Activated CD8-positive, alpha-beta T cell treated with anti-CD3 and anti-CD28 coated beads for 36 hours (primary cell): ENCODE results near the gene TNPO2. TPM values are rescaled to one million over a fixed set of nuclear protein-coding genes. Genes with fewer than 3 reads are reported as not detected.
"Not testable (repeated sequence)": the region's sequence is repeated elsewhere in the genome, so short reads cannot be mapped to it uniquely, and the experiment has no call there.

ENCODE experiments used
- ATAC-seq: fragments of 200-7000 bp; cut with Tn5 transposase; one replicate; pipeline ENCODE4 v1.10.0; 2021; ENCODE audit warnings: mild to moderate bottlenecking, moderate library complexity
- CTCF ChIA-PET: fragments of 350-600 bp; sonication (Branson Sonifier 250); formaldehyde crosslinking; loops from one replicate; lab custom pipeline; 2021; ENCODE audit warnings: antibody characterized with exemption; lab: Charles Lee
- POLR2A ChIA-PET: fragments of 350-600 bp; sonication (Branson Sonifier 250); formaldehyde crosslinking; loops from one replicate; lab custom pipeline; 2021; ENCODE audit warnings: antibody characterized with exemption; lab: Charles Lee
- DNase-seq: peaks from one replicate; pipeline ENCODE4 v3.0.0-alpha.2; 2020
- H3K27ac Mint-ChIP-seq: one replicate; pipeline ENCODE4 v1.8.0; 2021; ENCODE audit warnings: mild to moderate bottlenecking, mixed read lengths
- H3K27me3 Mint-ChIP-seq: one replicate; pipeline ENCODE4 v1.8.0; 2021; ENCODE audit warnings: mixed read lengths
- H3K36me3 Mint-ChIP-seq: one replicate; pipeline ENCODE4 v1.8.0; 2021; ENCODE audit warnings: low read depth, mixed read lengths
- H3K4me1 Mint-ChIP-seq: one replicate; pipeline ENCODE4 v1.8.0; 2021; ENCODE audit warnings: low read depth, mixed read lengths
- H3K4me3 Mint-ChIP-seq: one replicate; pipeline ENCODE4 v1.8.0; 2021; ENCODE audit warnings: mild to moderate bottlenecking, moderate library complexity, mixed read lengths
- H3K9me3 Mint-ChIP-seq: one replicate; pipeline ENCODE4 v1.8.0; 2021; ENCODE audit warnings: mixed read lengths
- CTCF ChIP-seq: fragments of 200-600 bp; IDR thresholded peaks from one replicate; pipeline ENCODE4 v1.8.0; 2022; ENCODE audit warnings: antibody characterized with exemption, mild to moderate bottlenecking
- intact Hi-C: fragments of 100-400 bp; cut with micrococcal nuclease; formaldehyde crosslinking; loops from one replicate; pipeline ENCODE4 v1.10.0; 2022
- total RNA-seq, 2 experiments: library from RNA; stranded (reverse); gene quantifications; one replicate each; pipeline ENCODE4 v1.2.3, GENCODE V29; 2021

The TNPO2 gene
- total RNA-seq, 2 experiments from 2014 or later = 90.7 to 94.5 TPM

GRCh38 chr19:12705169-12705568 is 18.6 kb downstream of the TNPO2 start:
- CTCF ChIA-PET = no interaction called here
- POLR2A ChIA-PET = interaction anchor here (1.0 to 1.6 kb wide), 2 partner anchors 12 to 19 kb away, joined by 3 to 5 read pairs; no protein-coding TSS in a partner anchor
- H3K36me3 Mint-ChIP-seq = peaks cover 55% of the 10 kb centered on the region

GRCh38 chr19:12703046-12703445 is 20.7 kb downstream of the TNPO2 start:
- no peak for TF ChIP-seq CTCF
- no peaks in the 10 kb centered on the region for H3K9me3 Mint-ChIP-seq
- no peaks in the 10 kb centered on the region for H3K27me3 Mint-ChIP-seq
- H3K27ac Mint-ChIP-seq = peak overlapping the region; percentile 37
- DNase-seq = peak; percentile 69
- H3K4me1 Mint-ChIP-seq = peaks cover 4% of the 10 kb centered on the region
- peaks cover 53% of the 10 kb centered on the region for H3K36me3 Mint-ChIP-seq
- intact Hi-C loops = no loop called here
- no peak overlapping the region for H3K4me3 Mint-ChIP-seq
- POLR2A ChIA-PET = interaction anchor here (1.0 to 1.1 kb wide), 2 partner anchors 12 kb away, joined by 3 read pairs; no protein-coding TSS in a partner anchor
- peak; percentile 89 for ATAC-seq
- CTCF ChIA-PET = interaction anchor here (1.0 to 1.1 kb wide), 2 partner anchors 54 to 145 kb away, joined by 3 to 5 read pairs; no protein-coding TSS in a partner anchor

More at GRCh38 chr19:12705169-12705568, 18.6 kb downstream of the TNPO2 start:
- H3K9me3 Mint-ChIP-seq = no peaks in the 10 kb centered on the region
- intact Hi-C loops = no loop called here
- H3K4me1 Mint-ChIP-seq = no peaks in the 10 kb centered on the region
- H3K27me3 Mint-ChIP-seq = no peaks in the 10 kb centered on the region
- DNase-seq (no peak), ATAC-seq (no peak)
- TF ChIP-seq CTCF = no peak
- no peak overlapping the region for H3K4me3 Mint-ChIP-seq
- no peak overlapping the region for H3K27ac Mint-ChIP-seq

- ChIA-PET POLR2A (interaction anchor here (1.5 to 2.9 kb wide), 2 partner anchors 13 to 20 kb away, joined by 4 to 10 read pairs; partner anchors contain the start of gene DHPS), CTCF (no interaction called here)
- Mint-ChIP-seq H3K27ac (no peak overlapping the region), H3K4me3 (no peak overlapping the region), H3K36me3 (peaks cover 51% of the 10 kb centered on the region), H3K9me3 (no peaks in the 10 kb centered on the region), H3K27me3 (no peaks in the 10 kb centered on the region), H3K4me1 (peaks cover 7% of the 10 kb centered on the region)
- DNase-seq (no peak), ATAC-seq (no peak)
- intact Hi-C loops = no loop called here
- no peak for TF ChIP-seq CTCF
Measured at GRCh38 chr19:12701596-12702282, 22.0 kb downstream of the TNPO2 start.

GRCh38 chr19:12698138-12698537 is 25.6 kb downstream of the TNPO2 start:
- Mint-ChIP-seq H3K4me1 (peaks cover 13% of the 10 kb centered on the region), H3K27me3 (no peaks in the 10 kb centered on the region), H3K36me3 (peaks cover 23% of the 10 kb centered on the region), H3K9me3 (no peaks in the 10 kb centered on the region), H3K27ac (no peak overlapping the region), H3K4me3 (peak overlapping the region; percentile 19)
- no peak for ATAC-seq
- ChIA-PET CTCF (no interaction called here), POLR2A (interaction anchor here (2.1 to 5.3 kb wide), 2 partner anchors 18 to 24 kb away, joined by 18 to 38 read pairs; partner anchors contain the start of gene DHPS)
- DNase-seq = no peak
- intact Hi-C loops = no loop called here
- no peak for TF ChIP-seq CTCF

GRCh38 chr19:12697425-12697824 is 26.3 kb downstream of the TNPO2 start:
- Mint-ChIP-seq H3K36me3 (peaks cover 18% of the 10 kb centered on the region), H3K4me3 (peak overlapping the region; percentile 79), H3K27ac (peak overlapping the region; percentile 25), H3K4me1 (peaks cover 13% of the 10 kb centered on the region)
- H3K27me3 Mint-ChIP-seq, DNase-seq, intact Hi-C loops, H3K9me3 Mint-ChIP-seq, ATAC-seq: not testable (repeated sequence)
- ChIA-PET CTCF (interaction anchor here (1.1 to 2.0 kb wide), 2 partner anchors 26 to 62 kb away, joined by 4 to 7 read pairs; no protein-coding TSS in a partner anchor), POLR2A (interaction anchor here (0.9 to 5.3 kb wide), 11 partner anchors 9 to 167 kb away, joined by 3 to 38 read pairs (median 15); partner anchors contain the start of genes DHPS, GNG14 and JUNB)
